Erythroblast (primary cell): ENCODE results near the gene TSSK2.
A peak's percentile ranks its signal among the peaks of the same experiment; 100 is the strongest.

Experiments used
- DNase-seq, 2 experiments: peaks; one replicate each; lab custom pipeline; 2025; lab: John Stamatoyannopoulos, UW
- GATA1 ChIP-seq: IDR thresholded peaks from 2 replicates; pipeline ENCODE4 v1.6.1; 2011; ENCODE audit warnings: low read depth, mild to moderate bottlenecking, control low read depth, low read length, moderate library complexity
- POLR2A ChIP-seq: IDR thresholded peaks from 2 replicates; pipeline ENCODE4 v1.6.1; 2011; ENCODE audit warnings: mild to moderate bottlenecking, low read length

The TSSK2 gene

GRCh38 chr22:19096555-19096954 lies 34.6 kb upstream of the TSSK2 start:
- TF ChIP-seq POLR2A (no peak), GATA1 (no peak)
- DNase-seq: no peak

- DNase-seq: no peak
- TF ChIP-seq GATA1 (no peak), POLR2A (no peak)
These were observed 33.6 kb upstream of the TSSK2 start for GRCh38 chr22:19097518-19097917.

DNA sequence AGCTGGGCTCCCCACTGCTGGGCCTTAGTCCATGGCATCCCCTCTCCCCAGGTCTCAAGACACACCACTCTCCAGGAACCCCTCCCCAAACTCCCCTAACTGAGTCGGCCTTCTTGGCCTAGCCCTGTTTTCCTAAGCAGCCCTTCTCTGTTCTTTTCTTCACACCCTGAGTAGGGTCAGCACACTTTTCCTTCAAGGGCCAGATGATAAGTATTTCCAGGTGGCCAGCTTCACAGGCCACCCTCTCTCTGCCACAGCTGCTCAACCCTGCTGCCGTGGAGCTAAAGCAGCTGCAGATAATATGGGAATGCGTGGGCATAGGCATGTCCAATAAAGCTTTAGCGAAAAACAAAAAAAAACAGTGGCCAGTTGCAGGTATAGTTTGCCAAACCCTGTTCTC lies 33.0 kb upstream of the TSSK2 start:
- TF ChIP-seq POLR2A (no peak), GATA1 (no peak)

DNA sequence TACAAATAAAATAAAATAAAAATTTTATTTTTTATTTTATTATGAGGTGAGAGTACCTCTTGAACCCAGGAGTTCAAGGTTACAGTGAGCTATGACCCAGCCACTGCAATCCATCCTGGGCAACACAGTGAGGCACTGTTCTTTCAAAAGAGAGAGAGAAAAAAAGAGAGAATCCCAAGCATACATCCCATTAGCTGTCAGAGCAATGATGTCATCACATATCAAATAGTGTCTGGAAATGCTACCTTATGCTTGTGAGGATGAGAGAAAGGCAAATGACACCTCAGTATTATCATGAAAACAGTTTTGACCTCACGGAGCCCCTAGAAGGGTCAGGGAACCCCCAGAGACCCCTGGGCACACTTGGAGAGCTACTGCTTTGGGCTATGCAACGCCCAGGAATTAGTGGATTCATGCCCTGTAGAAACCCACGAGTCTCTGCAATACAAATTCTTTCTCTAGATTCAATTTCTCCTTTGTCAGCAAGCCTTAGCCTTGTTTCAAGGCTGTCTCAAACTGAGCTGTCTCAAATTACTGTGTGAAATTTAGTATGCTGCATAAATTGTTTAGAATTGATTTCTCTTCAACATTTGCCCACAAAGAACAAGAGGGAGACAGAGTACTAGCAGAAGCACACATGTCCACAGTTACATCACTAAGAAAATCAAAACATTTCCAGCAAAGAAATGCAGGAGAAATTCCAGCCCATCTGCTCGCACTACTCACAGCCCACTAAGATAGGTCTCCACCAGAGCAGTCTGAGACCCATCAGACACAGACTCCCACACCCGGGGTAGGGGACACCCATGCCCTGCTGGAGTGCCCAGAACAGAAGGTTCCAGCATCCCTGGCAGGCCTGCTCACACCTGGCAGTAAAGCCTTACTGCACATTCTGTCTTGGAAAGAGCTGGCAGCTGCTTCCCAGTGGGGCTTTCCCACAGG lies 27.0 kb upstream of the TSSK2 start:
- TF ChIP-seq POLR2A: no peak
- no peak for TF ChIP-seq GATA1
- no peak for DNase-seq

More for the DNA sequence above, 33.0 kb upstream of the TSSK2 start:
- no peak for DNase-seq

DNA sequence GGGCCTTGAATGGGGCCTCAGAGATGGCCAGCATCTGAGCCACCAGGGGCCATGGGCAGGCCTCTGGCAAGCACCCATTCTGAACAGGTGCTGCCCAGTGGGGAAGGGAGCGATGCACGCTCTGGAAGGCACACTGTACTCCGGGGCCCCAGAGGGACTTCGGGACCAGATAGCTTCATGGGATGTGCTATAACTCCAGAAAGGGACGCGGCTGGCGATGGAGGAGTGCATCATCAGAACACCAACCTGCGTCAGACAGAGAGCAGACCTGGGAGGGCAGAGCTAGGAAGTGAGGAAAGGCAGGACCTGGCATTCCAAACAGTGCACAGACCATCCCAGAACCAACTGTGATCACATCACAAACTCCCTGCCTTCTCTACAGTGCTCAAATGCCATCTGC lies 25.7 kb upstream of the TSSK2 start:
- no peak for TF ChIP-seq POLR2A
- TF ChIP-seq GATA1: no peak

GRCh38 chr22:19105867-19106802 lies 25.0 kb upstream of the TSSK2 start:
- peak; percentile 33 to 66 for DNase-seq
- no peak for TF ChIP-seq GATA1
- no peak for TF ChIP-seq POLR2A

More for the DNA sequence above, 25.7 kb upstream of the TSSK2 start:
- DNase-seq: no peak

DNA sequence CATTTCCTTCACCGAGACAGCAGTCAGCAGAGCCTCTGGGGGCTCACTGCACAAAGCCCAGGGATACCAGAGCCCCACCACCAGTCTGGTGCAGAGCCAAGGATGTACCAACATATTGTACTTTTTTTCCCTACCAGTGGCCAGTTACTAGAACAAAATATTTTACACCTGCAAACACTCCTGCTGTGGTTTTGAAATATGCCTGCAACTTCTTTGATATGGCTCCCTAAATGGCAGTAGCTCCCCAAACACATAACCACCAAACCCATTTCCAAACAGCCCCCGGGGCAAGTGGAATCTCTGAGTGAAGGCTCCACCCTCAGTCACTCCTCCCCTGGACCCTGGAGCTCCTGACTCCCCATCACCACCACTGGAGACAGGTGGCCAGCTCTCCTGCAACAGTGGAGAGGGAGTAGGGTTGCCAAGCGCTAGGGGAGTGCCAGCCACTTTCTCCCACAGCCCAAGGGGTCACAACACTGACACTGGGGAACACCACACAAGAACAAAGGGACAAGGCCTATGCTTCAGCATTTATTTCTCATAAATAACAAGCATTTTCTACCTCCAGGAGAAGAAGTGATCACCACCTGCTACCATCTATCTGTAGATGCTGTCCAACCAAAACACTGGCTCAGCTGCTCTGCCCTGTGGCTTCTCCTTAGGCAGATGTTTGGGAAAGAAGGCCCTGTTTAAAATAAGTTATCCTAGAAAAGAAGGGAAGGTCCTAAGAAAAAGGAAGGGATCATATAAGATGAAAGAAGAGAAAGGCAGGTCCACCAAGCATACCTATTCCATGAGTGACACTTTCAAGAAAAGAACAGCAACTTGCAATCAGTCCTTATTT lies 24.0 kb upstream of the TSSK2 start:
- DNase-seq: no peak
- TF ChIP-seq POLR2A (no peak), GATA1 (no peak)

- no peak for DNase-seq
- TF ChIP-seq POLR2A (no peak), GATA1 (no peak)
These were observed 23.4 kb upstream of the TSSK2 start for GRCh38 chr22:19107730-19108074.

DNA sequence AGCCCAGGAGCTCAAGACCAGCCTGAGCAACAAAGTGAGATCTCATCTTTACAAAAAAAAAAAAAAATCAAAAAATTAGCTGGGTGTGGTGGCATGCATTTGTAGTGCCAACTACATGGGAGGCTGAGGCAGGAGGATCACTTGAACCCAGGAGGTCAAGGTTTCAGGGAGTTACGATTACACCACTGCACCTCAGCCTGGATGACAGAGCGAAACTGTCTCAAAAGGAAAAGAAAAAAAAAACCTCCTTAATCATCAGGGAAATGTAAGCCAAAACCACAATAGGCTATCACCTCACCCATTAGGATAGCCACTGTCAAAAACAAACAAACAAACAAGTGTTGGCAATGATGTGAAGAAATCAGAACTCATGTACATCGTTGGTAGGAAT lies 22.3 kb upstream of the TSSK2 start:
- DNase-seq: peak; percentile 39 to 64
- TF ChIP-seq POLR2A: no peak
- no peak for TF ChIP-seq GATA1

DNA sequence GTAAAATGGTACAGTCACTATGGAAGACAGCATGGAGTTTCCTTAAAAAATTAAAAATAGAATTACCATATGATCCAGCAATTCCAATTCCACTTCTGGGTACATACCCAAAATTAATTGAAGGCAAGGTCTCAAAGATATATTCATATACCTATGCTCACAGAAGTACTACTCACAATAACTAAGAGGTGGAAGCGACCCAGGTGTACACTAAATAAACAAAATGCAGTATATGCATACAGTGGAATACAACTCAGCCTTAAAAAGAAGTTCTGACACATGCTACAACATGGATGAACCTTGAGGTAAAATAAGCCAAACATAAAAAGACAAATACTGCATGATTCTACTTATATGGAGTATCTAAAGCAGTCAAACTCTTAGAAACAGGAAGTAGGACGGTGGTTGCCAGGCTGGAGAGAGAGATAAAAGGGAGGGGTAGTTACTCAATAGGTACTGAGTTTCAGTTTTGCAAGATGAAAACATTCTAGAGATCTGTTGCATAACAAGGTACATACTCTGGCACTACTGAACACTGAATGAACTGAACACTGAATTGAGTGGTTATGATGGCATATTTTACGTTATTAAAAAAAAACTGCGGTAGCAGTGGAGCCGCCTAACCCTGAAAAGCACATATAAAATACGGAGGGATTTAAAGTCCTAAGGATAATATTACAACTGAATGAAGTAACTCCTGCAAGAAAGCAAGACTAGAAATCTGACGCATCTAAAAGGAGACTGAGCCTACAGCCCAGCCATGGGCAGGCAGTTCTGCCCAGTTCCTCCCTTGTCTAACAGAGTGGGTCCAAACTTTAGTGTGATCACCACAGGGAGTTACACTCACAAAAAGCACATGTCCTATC lies 21.7 kb upstream of the TSSK2 start:
- TF ChIP-seq POLR2A (no peak), GATA1 (no peak)

GRCh38 chr22:19110064-19110458 lies 21.0 kb upstream of the TSSK2 start:
- TF ChIP-seq GATA1 (no peak), POLR2A (no peak)
- peak; percentile 64 to 70 for DNase-seq

More for the DNA sequence above, 21.7 kb upstream of the TSSK2 start:
- peak; percentile 91 for DNase-seq

DNA sequence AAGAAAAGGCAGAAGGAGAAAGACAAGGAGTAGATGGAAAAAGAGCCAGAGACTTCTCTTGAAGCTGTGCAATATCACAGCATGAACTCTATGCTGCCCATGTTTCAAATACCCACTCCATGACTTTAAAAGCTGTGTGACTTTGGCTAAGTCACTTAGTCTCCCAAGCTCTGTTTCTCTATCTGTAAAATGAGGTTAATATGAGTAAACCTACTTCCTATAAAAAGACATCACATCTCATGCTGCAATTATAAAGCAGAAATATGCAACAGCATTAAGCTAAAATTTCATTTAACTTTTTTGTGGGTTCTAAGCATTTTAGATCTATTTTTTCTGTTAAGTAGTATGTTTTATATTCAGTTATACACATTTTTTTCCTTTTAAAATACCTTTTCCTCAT lies 20.5 kb upstream of the TSSK2 start:
- DNase-seq: peak in 1 of 2 experiments; percentile 25
- TF ChIP-seq POLR2A (no peak), GATA1 (no peak)

- DNase-seq: peak in 1 of 2 experiments; percentile 25
- no peak for TF ChIP-seq GATA1
- no peak for TF ChIP-seq POLR2A
These were observed 20.0 kb upstream of the TSSK2 start for GRCh38 chr22:19111140-19111539.
